MM.1S (cell line): ENCODE measurements around the gene ZBED2.

ENCODE experiments used
- DNase-seq: peaks from one replicate; pipeline ENCODE4 v3.0.0-alpha.2; 2015
- H2AFZ ChIP-seq: fragments of 300-600 bp; sonication (generic); 2 replicates; pipeline ENCODE4 v1.6.0; 2016; ENCODE audit warnings: antibody characterized with exemption, low read length
- H3F3A ChIP-seq: fragments of 300-600 bp; sonication (generic); 2 replicates; pipeline ENCODE4 v1.6.1; 2016; ENCODE audit warnings: mild to moderate bottlenecking, antibody characterized with exemption, low read length, moderate library complexity, mixed read lengths; ENCODE audit not compliant: insufficient read depth
- H3K27ac ChIP-seq: fragments of 300-600 bp; sonication (generic); 2 replicates; pipeline ENCODE4 v1.5.1; 2016; ENCODE audit warnings: mild to moderate bottlenecking, low read length
- H3K27me3 ChIP-seq: fragments of 300-600 bp; sonication (generic); replicated peaks from 2 replicates; pipeline ENCODE4 v1.6.0; 2016; ENCODE audit warnings: low read length; ENCODE audit not compliant: insufficient read depth
- H3K36me3 ChIP-seq: fragments of 300-600 bp; sonication (generic); replicated peaks from 2 replicates; pipeline ENCODE4 v1.6.1; 2016; ENCODE audit warnings: mild to moderate bottlenecking, low read length, mixed read lengths; ENCODE audit not compliant: insufficient read depth
- H3K4me1 ChIP-seq: fragments of 300-600 bp; sonication (generic); 2 replicates; pipeline ENCODE4 v1.6.1; 2016; ENCODE audit warnings: low read length, mixed read lengths
- H3K4me2 ChIP-seq: fragments of 300-600 bp; sonication (generic); 2 replicates; pipeline ENCODE4 v1.6.0; 2016; ENCODE audit warnings: low read depth, low read length
- H3K4me3 ChIP-seq: fragments of 300-600 bp; sonication (generic); 2 replicates; pipeline ENCODE4 v1.5.1; 2016; ENCODE audit warnings: low read length, mixed read lengths
- H3K79me2 ChIP-seq: fragments of 300-600 bp; sonication (generic); 2 replicates; pipeline ENCODE4 v1.6.1; 2016; ENCODE audit warnings: mixed run types, low read length, mixed read lengths
- H3K9ac ChIP-seq: fragments of 300-600 bp; sonication (generic); 2 replicates; pipeline ENCODE4 v1.6.1; 2016; ENCODE audit warnings: low read length, mixed read lengths
- H3K9me2 ChIP-seq: fragments of 300-600 bp; sonication (generic); replicated peaks from 2 replicates; pipeline ENCODE4 v1.6.1; 2016; ENCODE audit warnings: mild to moderate bottlenecking, low read length, mixed read lengths; ENCODE audit not compliant: insufficient read depth
- H3K9me3 ChIP-seq: fragments of 300-600 bp; sonication (generic); replicated peaks from 2 replicates; pipeline ENCODE4 v1.6.1; 2016; ENCODE audit warnings: mild to moderate bottlenecking, low read length, mixed read lengths; ENCODE audit not compliant: insufficient read depth
- H4K20me1 ChIP-seq: fragments of 300-600 bp; sonication (generic); 2 replicates; pipeline ENCODE4 v1.6.1; 2016; ENCODE audit warnings: mild to moderate bottlenecking, low read length, moderate library complexity, mixed read lengths; ENCODE audit not compliant: insufficient read depth
- EZH2 ChIP-seq: fragments of 300-600 bp; sonication (generic); optimal IDR thresholded peaks from 2 replicates; pipeline ENCODE3; 2017; ENCODE audit warnings: low read depth, mild to moderate bottlenecking, antibody characterized with exemption, low read length, mixed read lengths
- EZH2phosphoT487 ChIP-seq: fragments of 300-600 bp; sonication (generic); IDR thresholded peaks from 2 replicates; pipeline ENCODE4 v1.6.1; 2018; ENCODE audit warnings: antibody characterized with exemption, low read length
- TF ChIP-seq, protein P1 (sequence below): fragments of 300-600 bp; sonication (generic); IDR thresholded peaks from 2 replicates; pipeline ENCODE4 v1.5.1; 2016; ENCODE audit warnings: antibody characterized with exemption, low read length, mixed read lengths

ZBED2 gene

DNA sequence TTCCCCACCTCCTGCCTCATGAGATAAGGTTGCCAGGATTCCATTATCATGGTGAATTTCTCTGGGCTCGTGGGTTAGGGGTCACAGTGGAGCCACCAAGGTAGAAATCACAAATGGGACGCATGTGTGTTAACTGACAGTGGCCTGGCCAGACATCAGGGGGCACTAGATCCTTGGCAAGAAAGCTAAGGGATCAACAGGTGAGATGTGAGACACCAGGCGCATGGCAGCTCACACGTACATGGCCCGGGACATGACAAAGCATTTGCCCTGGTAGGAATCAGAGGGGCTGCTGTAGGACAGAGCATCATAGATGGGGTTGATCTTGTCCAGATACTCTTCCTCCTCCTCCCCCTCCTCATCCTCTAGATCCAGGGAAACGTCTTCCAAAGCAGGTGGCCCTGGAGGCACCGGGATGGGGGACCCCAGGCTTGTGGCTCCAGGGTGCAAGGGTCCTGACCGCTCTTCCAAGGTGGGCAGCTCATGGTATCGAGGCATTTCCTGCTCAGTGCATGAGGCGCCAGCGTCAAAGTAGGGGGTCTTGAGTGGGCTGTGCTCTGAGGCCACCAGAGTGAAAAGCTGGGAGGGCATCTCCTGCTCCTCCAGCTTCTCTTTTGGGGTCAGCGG, 24.6 kb downstream of the ZBED2 start:
- Histone ChIP-seq H3K9me2 (0 out of 2 replicates have a peak, but pooled peaks cover 2% of the 10 kb centered on the region), H3K9me3 (no peaks in the 10 kb centered on the region), H3K27ac (no peak overlapping the region), H3K4me1 (no peaks in the 10 kb centered on the region), H3K4me2 (no peak overlapping the region), H3K36me3 (no peaks in the 10 kb centered on the region), H4K20me1 (no peaks in the 10 kb centered on the region), H3K79me2 (no peaks in the 10 kb centered on the region), H2AFZ (no peak overlapping the region), H3K4me3 (no peak overlapping the region), H3F3A (no peaks in the 10 kb centered on the region), H3K27me3 (no peaks in the 10 kb centered on the region), H3K9ac (no peak overlapping the region)
- TF ChIP-seq EZH2 (no peak), EZH2phosphoT487 (no peak)
- TF ChIP-seq, protein P1, sequence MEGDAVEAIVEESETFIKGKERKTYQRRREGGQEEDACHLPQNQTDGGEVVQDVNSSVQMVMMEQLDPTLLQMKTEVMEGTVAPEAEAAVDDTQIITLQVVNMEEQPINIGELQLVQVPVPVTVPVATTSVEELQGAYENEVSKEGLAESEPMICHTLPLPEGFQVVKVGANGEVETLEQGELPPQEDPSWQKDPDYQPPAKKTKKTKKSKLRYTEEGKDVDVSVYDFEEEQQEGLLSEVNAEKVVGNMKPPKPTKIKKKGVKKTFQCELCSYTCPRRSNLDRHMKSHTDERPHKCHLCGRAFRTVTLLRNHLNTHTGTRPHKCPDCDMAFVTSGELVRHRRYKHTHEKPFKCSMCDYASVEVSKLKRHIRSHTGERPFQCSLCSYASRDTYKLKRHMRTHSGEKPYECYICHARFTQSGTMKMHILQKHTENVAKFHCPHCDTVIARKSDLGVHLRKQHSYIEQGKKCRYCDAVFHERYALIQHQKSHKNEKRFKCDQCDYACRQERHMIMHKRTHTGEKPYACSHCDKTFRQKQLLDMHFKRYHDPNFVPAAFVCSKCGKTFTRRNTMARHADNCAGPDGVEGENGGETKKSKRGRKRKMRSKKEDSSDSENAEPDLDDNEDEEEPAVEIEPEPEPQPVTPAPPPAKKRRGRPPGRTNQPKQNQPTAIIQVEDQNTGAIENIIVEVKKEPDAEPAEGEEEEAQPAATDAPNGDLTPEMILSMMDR, result no peak
- no peak for DNase-seq

DNA sequence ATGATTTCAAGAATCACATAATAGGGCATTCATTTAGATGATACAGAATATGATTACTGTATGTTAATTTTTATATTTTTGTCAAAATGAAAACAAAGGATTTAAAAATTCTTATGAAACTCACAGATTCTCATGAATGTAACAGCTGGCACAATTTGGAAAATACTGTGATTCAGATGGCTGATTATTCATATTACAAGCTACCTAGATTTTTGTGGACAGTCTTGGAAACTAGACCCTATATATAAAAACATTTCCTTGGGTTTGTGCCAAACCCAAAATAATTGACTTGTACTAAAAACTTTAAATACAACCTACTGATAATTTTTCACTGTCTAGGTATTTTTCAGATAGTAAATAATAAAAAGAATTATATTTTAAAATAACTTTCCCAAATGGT, 26.2 kb downstream of the ZBED2 start:
- Histone ChIP-seq H3K9ac (no peak overlapping the region), H3K4me3 (no peak overlapping the region), H3K9me2 (0 out of 2 replicates have a peak, but pooled peaks cover 2% of the 10 kb centered on the region), H3F3A (no peaks in the 10 kb centered on the region), H3K27me3 (no peaks in the 10 kb centered on the region), H3K9me3 (no peaks in the 10 kb centered on the region), H3K36me3 (no peaks in the 10 kb centered on the region), H3K4me1 (no peaks in the 10 kb centered on the region), H3K27ac (no peak overlapping the region), H2AFZ (no peak overlapping the region), H3K79me2 (no peaks in the 10 kb centered on the region), H4K20me1 (no peaks in the 10 kb centered on the region), H3K4me2 (no peak overlapping the region)
- TF ChIP-seq EZH2phosphoT487 (no peak), EZH2 (no peak)
- TF ChIP-seq, protein P1, result no peak
- DNase-seq, result no peak

DNA sequence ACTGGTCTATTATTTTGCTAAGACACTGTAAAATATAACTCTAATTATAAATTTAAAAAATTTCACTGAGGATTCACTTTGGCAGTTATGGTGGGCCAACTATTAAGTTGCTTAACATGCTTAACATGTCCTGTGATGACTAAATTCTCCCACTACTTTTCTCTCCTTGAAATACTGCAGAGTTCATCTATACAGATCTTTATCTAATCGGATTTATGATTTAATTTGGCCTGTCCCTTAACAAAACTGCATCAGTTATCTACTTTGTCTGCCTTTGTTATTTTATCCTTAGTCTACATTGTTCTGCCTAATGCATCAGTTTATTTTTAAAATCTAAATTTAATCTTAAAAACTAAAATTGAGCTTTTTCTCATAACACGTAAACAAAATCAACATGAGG, 26.8 kb downstream of the ZBED2 start:
- H3K27me3 ChIP-seq, result no peaks in the 10 kb centered on the region

More for the DNA sequence above, 26.8 kb downstream of the ZBED2 start:
- Histone ChIP-seq H3K9me2 (0 out of 2 replicates have a peak, but pooled peaks cover 2% of the 10 kb centered on the region), H4K20me1 (no peaks in the 10 kb centered on the region), H3K27ac (no peak overlapping the region), H3K9ac (no peak overlapping the region), H3K4me2 (no peak overlapping the region), H3F3A (no peaks in the 10 kb centered on the region), H3K9me3 (no peaks in the 10 kb centered on the region), H3K79me2 (no peaks in the 10 kb centered on the region), H3K4me1 (no peaks in the 10 kb centered on the region), H3K4me3 (no peak overlapping the region), H3K36me3 (no peaks in the 10 kb centered on the region), H2AFZ (no peak overlapping the region)
- DNase-seq, result no peak
- TF ChIP-seq EZH2phosphoT487 (no peak), EZH2 (no peak)
- TF ChIP-seq, protein P1, result no peak
